B cell (primary cell): Measurements from ENCODE around the gene AURKA. TPM values are rescaled to one million over a fixed set of nuclear protein-coding genes. Genes with fewer than 3 reads are reported as not detected.

Experiments used
- ATAC-seq: fragments of 200-7000 bp; cut with Tn5 transposase; one replicate; pipeline ENCODE4 v1.10.0; 2021; ENCODE audit warnings: low read depth, mild to moderate bottlenecking, moderate number of reproducible peaks, moderate library complexity
- CTCF ChIA-PET: fragments of 350-600 bp; sonication (Branson Sonifier 250); formaldehyde crosslinking; loops from one replicate; lab custom pipeline; 2021; ENCODE audit warnings: antibody characterized with exemption, inconsistent platforms; lab: Charles Lee
- POLR2A ChIA-PET: fragments of 350-600 bp; sonication (Branson Sonifier 250); formaldehyde crosslinking; loops from one replicate; lab custom pipeline; 2021; ENCODE audit warnings: antibody characterized with exemption; lab: Charles Lee
- DNase-seq: peaks from one replicate; pipeline ENCODE4 v3.0.0; 2013
- H2AFZ ChIP-seq: 2 replicates; pipeline ENCODE4 v1.6.1; 2012; ENCODE audit warnings: mild to moderate bottlenecking, low read depth, low read length; ENCODE audit not compliant: insufficient read depth, poor library complexity, severe bottlenecking
- H3K27ac ChIP-seq, 2 donors: 1 replicate in 1 of 2; 2 replicates in 1 of 2; pipeline ENCODE4 v1.5.1; 2012 to 2013; ENCODE audit warnings: low read length in 2 of 2, mild to moderate bottlenecking in 2 of 2, moderate library complexity in 1 of 2
- H3K27me3 ChIP-seq, 4 experiments: fragments of 200-600 bp in 1 of 4; sonication (generic) in 1 of 4; replicated peaks in 1 of 4; 1 replicate in 2 of 4; 2 replicates in 2 of 4; pipeline versions ENCODE4 v1.6.1 to v1.7.0; 2013 to 2016; ENCODE audit warnings: low read length in 3 of 4, mild to moderate bottlenecking in 2 of 4, mixed read lengths in 1 of 4, moderate library complexity in 1 of 4; ENCODE audit not compliant: insufficient read depth in 4 of 4, control insufficient read depth in 3 of 4; ENCODE audit errors: control extremely low read depth in 1 of 4
- H3K36me3 ChIP-seq, 2 experiments: replicated peaks in 1 of 2; 1 replicate in 1 of 2; 2 replicates in 1 of 2; pipeline versions ENCODE4 v1.6.1 to v1.7.1; 2013; ENCODE audit warnings: low read length in 1 of 2; ENCODE audit not compliant: insufficient read depth in 2 of 2, control insufficient read depth in 1 of 2; ENCODE audit errors: control extremely low read depth in 1 of 2, extremely low read depth in 1 of 2
- H3K4me1 ChIP-seq, 2 donors: fragments of 200-600 bp in 1 of 2; sonication (generic) in 1 of 2; 1 replicate in 1 of 2; 2 replicates in 1 of 2; pipeline versions ENCODE4 v1.5.1 to v1.6.1; 2013 to 2017; ENCODE audit warnings: low read length in 2 of 2; ENCODE audit not compliant: control insufficient read depth in 2 of 2, insufficient read depth in 2 of 2
- H3K4me2 ChIP-seq: replicated peaks from 2 replicates; pipeline ENCODE3; 2012; ENCODE audit warnings: mild to moderate bottlenecking, low read depth, low read length; ENCODE audit not compliant: poor library complexity, severe bottlenecking
- H3K4me3 ChIP-seq, 5 experiments: fragments of 200-600 bp in 1 of 5; sonication (generic) in 1 of 5; 1 replicate in 3 of 5; 2 replicates in 2 of 5; pipeline versions ENCODE4 v1.5.1 to v1.7.0; 2011 to 2016; ENCODE audit warnings: low read length in 4 of 5, mild to moderate bottlenecking in 4 of 5, low read depth in 2 of 5, control low read depth in 1 of 5, moderate library complexity in 1 of 5; ENCODE audit not compliant: insufficient read depth in 1 of 5; ENCODE audit errors: control extremely low read depth in 1 of 5, extremely low read depth in 1 of 5
- H3K79me2 ChIP-seq: fragments of 200-600 bp; sonication (generic); one replicate; pipeline ENCODE4 v1.6.0; 2016; ENCODE audit warnings: low read length; ENCODE audit not compliant: control insufficient read depth, insufficient read depth
- H3K9ac ChIP-seq: fragments of 200-600 bp; sonication (generic); 2 replicates; pipeline ENCODE4 v1.6.1; 2017; ENCODE audit warnings: mild to moderate bottlenecking, low read length, moderate library complexity
- H3K9me3 ChIP-seq, 3 donors: one replicate each; pipeline versions ENCODE4 v1.6.1 to v1.7.1; 2013; ENCODE audit warnings: low read length in 2 of 3; ENCODE audit not compliant: control insufficient read depth in 2 of 3, insufficient read depth in 1 of 3; ENCODE audit errors: control extremely low read depth in 1 of 3
- H4K20me1 ChIP-seq: 2 replicates; pipeline ENCODE4 v1.6.0; 2012; ENCODE audit warnings: mild to moderate bottlenecking, low read length; ENCODE audit not compliant: insufficient read depth, control insufficient read depth, poor library complexity, severe bottlenecking
- H3K27ac Mint-ChIP-seq: one replicate; pipeline ENCODE4 v1.8.0; 2021; ENCODE audit warnings: mixed read lengths
- H3K27me3 Mint-ChIP-seq: one replicate; pipeline ENCODE4 v1.8.0; 2021; ENCODE audit warnings: mixed read lengths
- H3K4me1 Mint-ChIP-seq: one replicate; pipeline ENCODE4 v1.8.0; 2021; ENCODE audit warnings: mixed read lengths
- H3K4me3 Mint-ChIP-seq: one replicate; pipeline ENCODE4 v1.8.0; 2021; ENCODE audit warnings: mixed read lengths
- H3K9me3 Mint-ChIP-seq: one replicate; pipeline ENCODE4 v1.8.0; 2022; ENCODE audit warnings: mixed read lengths; ENCODE audit not compliant: insufficient read depth
- CTCF ChIP-seq: fragments of 200-600 bp; IDR thresholded peaks from one replicate; pipeline ENCODE4 v1.8.0; 2022; ENCODE audit warnings: antibody characterized with exemption, mild to moderate bottlenecking
- EZH2 ChIP-seq: IDR thresholded peaks from 2 replicates; pipeline ENCODE4 v1.6.1; 2012; ENCODE audit warnings: borderline replicate concordance, low read depth, mild to moderate bottlenecking, moderate library complexity, low read length; ENCODE audit not compliant: insufficient read depth, poor library complexity, severe bottlenecking
- WGBS: methylation state at CpG from one replicate; pipeline ENCODE4 v1.1.5; 2013; ENCODE audit warnings: missing lambda C conversion rate; ENCODE audit not compliant: insufficient coverage; 5-methylcytosine and 5-hydroxymethylcytosine counted together
- intact Hi-C: fragments of 100-400 bp; cut with micrococcal nuclease; formaldehyde crosslinking; loops from one replicate; pipeline ENCODE4 v1.10.0; 2022
- polyA plus RNA-seq: library from polyadenylated mRNA; depleted of rRNA; stranded (reverse); fragments of >200 nt; gene quantifications from 2 replicates; pipeline ENCODE4 v1.2.3, GENCODE V29; 2012
- total RNA-seq, 2 donors: library from RNA; stranded (reverse); fragments of 120-200 nt in 1 of 2; gene quantifications; 1 replicate in 1 of 2; 2 replicates in 1 of 2; pipeline versions ENCODE4 v1.2.3 to v1.2.4, GENCODE V29; 2013 to 2022

AURKA gene
- total and polyA plus RNA-seq, 2 donors (not counting 1 experiment from before 2014, with no cell fraction given) = 0.86 to 3.9 TPM

GRCh38 chr20:56328861-56329260, 63.2 kb downstream of the AURKA start:
- intact Hi-C loops = no loop called here
- H3K4me3 Mint-ChIP-seq = no peak overlapping the region

GRCh38 chr20:56324806-56325205, 67.2 kb downstream of the AURKA start:
- H3K9me3 Mint-ChIP-seq = no peaks in the 10 kb centered on the region
- H3K9ac ChIP-seq = no peak overlapping the region
- ChIA-PET POLR2A (no interaction called here), CTCF (no interaction called here)
- no peak overlapping the region for H3K27ac ChIP-seq
- no peaks in the 10 kb centered on the region for H3K4me1 ChIP-seq
- peaks cover 17% of the 10 kb centered on the region for H3K27me3 Mint-ChIP-seq
- intact Hi-C loops = no loop called here
- no peak overlapping the region for H3K27ac Mint-ChIP-seq
- no peak overlapping the region for H3K4me3 Mint-ChIP-seq
- H3K27me3 ChIP-seq = peaks cover 0 to 7% (median 0%) of the 10 kb centered on the region in 4 experiments
- H2AFZ ChIP-seq = no peak overlapping the region
- H3K9me3 ChIP-seq = no peaks in the 10 kb centered on the region
- no peaks in the 10 kb centered on the region for H3K79me2 ChIP-seq
- DNase-seq = no peak
- H3K36me3 ChIP-seq = no peaks in the 10 kb centered on the region
- no peak for TF ChIP-seq EZH2
- no peak for TF ChIP-seq CTCF
- H3K4me3 ChIP-seq = no peak overlapping the region
- no peak overlapping the region for H3K4me2 ChIP-seq
- no peaks in the 10 kb centered on the region for H3K4me1 Mint-ChIP-seq
- no peaks in the 10 kb centered on the region for H4K20me1 ChIP-seq
- ATAC-seq = no peak

More at GRCh38 chr20:56328861-56329260, 63.2 kb downstream of the AURKA start:
- no peak overlapping the region for H3K27ac Mint-ChIP-seq
- Histone ChIP-seq H3K36me3 (no peaks in the 10 kb centered on the region), H4K20me1 (no peaks in the 10 kb centered on the region), H3K79me2 (no peaks in the 10 kb centered on the region), H2AFZ (no peak overlapping the region), H3K27me3 (peaks cover 0 to 4% (median 0%) of the 10 kb centered on the region in 4 experiments), H3K9ac (no peak overlapping the region), H3K9me3 (peaks cover 0 to 3% (median 0%) of the 10 kb centered on the region in 3 donors), H3K4me3 (no peak overlapping the region), H3K4me1 (no peaks in the 10 kb centered on the region), H3K4me2 (no peak overlapping the region), H3K27ac (no peak overlapping the region)
- H3K27me3 Mint-ChIP-seq = peaks cover 22% of the 10 kb centered on the region
- ATAC-seq = no peak
- TF ChIP-seq EZH2 = no peak
- no peak for TF ChIP-seq CTCF
- peaks cover 3% of the 10 kb centered on the region for H3K9me3 Mint-ChIP-seq
- WGBS = 37% methylated on average over 4 of the region's 5 CpGs
- no peak for DNase-seq
- CTCF ChIA-PET = no interaction called here
- no peaks in the 10 kb centered on the region for H3K4me1 Mint-ChIP-seq
- POLR2A ChIA-PET = no interaction called here
